Esophagus squamous epithelium (tissue), 5 donors: ENCODE results near the gene CAVIN1. TPM values are rescaled to one million over a fixed set of nuclear protein-coding genes. Genes with fewer than 3 reads are reported as not detected.
A peak's percentile ranks its signal among the peaks of the same experiment; 100 is the strongest.

Experiments used
- DNase-seq: peaks from one replicate; lab custom pipeline; 2025; lab: John Stamatoyannopoulos, UW
- H3K27ac ChIP-seq, 4 donors: fragments of 200-600 bp; sonication (generic); one replicate each; pipeline ENCODE4 v1.5.1; 2016 to 2019; ENCODE audit warnings: mild to moderate bottlenecking in 1 of 4
- H3K27me3 ChIP-seq, 4 donors: fragments of 200-600 bp; sonication (generic); 1 replicate in 3 of 4; 2 replicates in 1 of 4; pipeline versions ENCODE4 v1.5.1 to v1.6.0; 2017 to 2021; ENCODE audit warnings: antibody characterized with exemption in 1 of 4
- H3K36me3 ChIP-seq, 3 donors: fragments of 200-600 bp; sonication (generic); one replicate each; pipeline ENCODE4 v1.5.1; 2016 to 2019
- H3K4me1 ChIP-seq, 3 donors: fragments of 200-600 bp; sonication (generic); one replicate each; pipeline ENCODE4 v1.5.1; 2017 to 2019
- H3K4me3 ChIP-seq, 4 donors: fragments of 200-600 bp; sonication (generic); 1 replicate in 3 of 4; 2 replicates in 1 of 4; pipeline ENCODE4 v1.5.1; 2016 to 2019; ENCODE audit warnings: mild to moderate bottlenecking in 2 of 4, moderate library complexity in 1 of 4
- H3K9me3 ChIP-seq, 3 donors: fragments of 200-600 bp; sonication (generic); one replicate each; pipeline ENCODE4 v1.5.1; 2016 to 2019
- CTCF ChIP-seq, 6 experiments: fragments of 450-650 bp in 4 of 6; fragments of 200-600 bp in 2 of 6; sonication (generic) in 2 of 6; IDR thresholded peaks; one replicate each; pipeline ENCODE4 v1.5.1; 2016 to 2019; ENCODE audit warnings: antibody characterized with exemption in 6 of 6, mild to moderate bottlenecking in 4 of 6, moderate library complexity in 4 of 6
- POLR2A ChIP-seq, 4 donors: fragments of 450-650 bp; IDR thresholded peaks; one replicate each; pipeline ENCODE4 v1.6.1; 2017; ENCODE audit warnings: antibody characterized with exemption in 4 of 4, mild to moderate bottlenecking in 4 of 4, moderate library complexity in 3 of 4
- WGBS, 2 donors: methylation state at CpG; one replicate each; pipeline ENCODE4 v1.1.5; 2018; 5-methylcytosine and 5-hydroxymethylcytosine counted together
- intact Hi-C: fragments of 100-400 bp; cut with DNase I; formaldehyde crosslinking; loops from one replicate; pipeline ENCODE4 v1.15.0; 2022
- total RNA-seq, 4 donors: library from RNA; depleted of rRNA; stranded (reverse); fragments of >200 nt; gene quantifications; one replicate each; pipeline ENCODE4 v1.1.0, GENCODE V29; 2016
- donor health status: DM: yes; HTN: yes; CAD: no.

Gene CAVIN1
- total RNA-seq, 4 donors from 2014 or later = 67.8 to 210 (median 113) TPM

DNA sequence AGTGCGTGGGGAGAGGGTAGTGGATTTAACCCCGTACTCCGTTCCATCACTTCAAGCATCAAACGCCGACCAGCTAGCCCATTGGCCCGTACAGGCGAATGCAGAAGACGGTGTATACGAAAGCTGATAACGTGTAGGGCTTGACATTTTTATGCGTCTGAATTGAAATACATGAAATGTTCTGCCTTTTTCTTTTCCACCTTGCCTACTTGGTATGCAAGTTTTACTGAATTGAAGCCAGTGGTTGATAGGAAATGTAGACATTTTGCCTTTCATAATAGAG, 34.0 kb downstream of the CAVIN1 start:
- no peaks in the 10 kb centered on the region for H3K9me3 ChIP-seq
- H3K36me3 ChIP-seq = peaks cover 0 to 3% (median 0%) of the 10 kb centered on the region in 3 donors
- peaks cover 10 to 52% (median 25%) of the 10 kb centered on the region in 3 donors for H3K4me1 ChIP-seq
- TF ChIP-seq POLR2A (IDR thresholded peaks at IDR 0.05) (no peak), CTCF (IDR thresholded peaks at IDR 0.05) (no peak)
- intact Hi-C loops = no loop called here
- DNase-seq = no peak
- peak overlapping the region; percentile 25 to 100 (median 86) for H3K4me3 ChIP-seq
- 1 to 9% methylated on average over 11 of the region's 11 CpGs for WGBS, 2 donors
- H3K27ac ChIP-seq = peak overlapping the region; percentile 90 to 100 (median 96)
- no peaks in the 10 kb centered on the region for H3K27me3 ChIP-seq

DNA sequence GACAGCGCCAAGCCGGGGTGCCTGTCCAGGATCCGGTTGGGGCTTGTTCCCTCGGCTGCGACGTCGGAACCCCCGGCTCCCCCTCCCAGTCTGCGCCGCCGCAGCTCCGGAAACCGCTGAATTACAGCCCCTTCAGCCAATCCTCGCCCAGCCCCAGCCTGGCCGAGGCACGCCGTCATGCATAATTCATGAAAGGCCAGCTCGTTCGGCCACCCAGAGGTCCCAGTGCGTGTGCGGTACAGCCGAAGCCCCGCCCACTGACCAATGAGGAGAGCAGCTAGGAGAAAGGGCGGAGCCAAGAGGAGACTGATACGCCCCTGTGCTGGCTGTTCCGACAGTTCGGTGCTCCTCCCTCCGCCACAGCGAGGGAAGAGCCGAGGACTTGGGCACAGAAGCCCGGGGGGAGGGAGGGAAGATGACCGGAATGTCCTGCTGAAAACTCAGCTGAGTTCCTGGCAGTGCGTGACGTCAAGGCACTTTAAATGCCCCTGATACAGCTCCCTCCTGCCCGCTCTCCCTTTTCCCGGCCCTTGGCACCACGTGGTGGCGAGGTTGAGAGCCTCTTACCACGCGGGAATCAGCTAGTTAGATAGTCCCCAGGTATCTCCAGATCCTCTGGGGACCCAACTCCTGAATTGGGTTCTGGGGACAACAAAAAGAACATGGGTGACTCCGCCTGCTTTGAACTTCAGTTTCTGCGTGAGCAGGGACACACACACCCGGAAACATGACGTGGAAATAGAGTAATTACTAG, 34.5 kb downstream of the CAVIN1 start, which contains the start of gene STAT3:
STAT3 (minus strand) TSS at position 62 of the 754 bp plus-strand sequence. CDS start 39,926 bp downstream, outside the sequence.
- WGBS, 2 donors = 0% methylated on average over 9 to 10 of the region's 44 CpGs
- H3K36me3 ChIP-seq = peaks cover 0 to 6% (median 0%) of the 10 kb centered on the region in 3 donors
- H3K4me3 ChIP-seq = peak within 1 kb of the TSS; percentile 82 to 100 (median 94)
- peak within 1 kb of the TSS; percentile 94 to 100 (median 100) for H3K27ac ChIP-seq
- intact Hi-C loops = no loop called here
- TF ChIP-seq POLR2A (IDR thresholded peaks at IDR 0.05) (peak in 3 of 4 donors; percentile 84 to 98 (median 93)), CTCF (IDR thresholded peaks at IDR 0.05) (peak in 3 of 6 experiments; percentile 8 to 24 (median 11))
- no peaks in the 10 kb centered on the region for H3K9me3 ChIP-seq
- DNase-seq = peak; percentile 99
- H3K27me3 ChIP-seq = no peaks in the 10 kb centered on the region
- peaks cover 10 to 57% (median 25%) of the 10 kb centered on the region in 3 donors for H3K4me1 ChIP-seq

- peak overlapping the region; percentile 94 to 100 (median 100) for H3K27ac ChIP-seq
- no peaks in the 10 kb centered on the region for H3K9me3 ChIP-seq
- H3K36me3 ChIP-seq = peaks cover 0 to 13% (median 0%) of the 10 kb centered on the region in 3 donors
- TF ChIP-seq POLR2A (IDR thresholded peaks at IDR 0.05) (peak in 2 of 4 donors; percentile 7 to 74), CTCF (IDR thresholded peaks at IDR 0.05) (no peak)
- no peak for DNase-seq
- H3K27me3 ChIP-seq = no peaks in the 10 kb centered on the region
- H3K4me1 ChIP-seq = peaks cover 10 to 59% (median 25%) of the 10 kb centered on the region in 3 donors
- 0% methylated on average over 2 to 18 of the region's 62 CpGs for WGBS, 2 donors
- intact Hi-C loops = no loop called here
- H3K4me3 ChIP-seq = peak overlapping the region; percentile 82 to 100 (median 94)
Observed at GRCh38 chr17:42387661-42388380, 35.2 kb downstream of the CAVIN1 start.

- Histone ChIP-seq H3K27ac (peak overlapping the region; percentile 94 to 100 (median 100)), H3K4me3 (peak overlapping the region; percentile 82 to 100 (median 94)), H3K4me1 (peaks cover 10 to 67% (median 31%) of the 10 kb centered on the region in 3 donors), H3K27me3 (no peaks in the 10 kb centered on the region), H3K36me3 (peaks cover 0 to 19% (median 0%) of the 10 kb centered on the region in 3 donors), H3K9me3 (no peaks in the 10 kb centered on the region)
- no peak for DNase-seq
- 0 to 2% methylated on average over 8 of the region's 8 CpGs for WGBS, 2 donors
- intact Hi-C loops = no loop called here
- TF ChIP-seq CTCF (IDR thresholded peaks at IDR 0.05) = no peak
- TF ChIP-seq POLR2A (IDR thresholded peaks at IDR 0.05) = no peak
Observed at GRCh38 chr17:42386777-42387657, 36.0 kb downstream of the CAVIN1 start.
